Left lobe of liver (tissue), 2 donors: ENCODE measurements around the gene LRFN3. TPM values are rescaled to one million over a fixed set of nuclear protein-coding genes. Genes with fewer than 3 reads are reported as not detected.
A peak's percentile ranks its signal among the peaks of the same experiment; 100 is the strongest.
"Not testable (repeated sequence)": the region's sequence is repeated elsewhere in the genome, so short reads cannot be mapped to it uniquely, and the experiment has no call there.

Experiments
- ATAC-seq: fragments of 200-7000 bp; cut with Tn5 transposase; one replicate; pipeline ENCODE4 v1.9.1; 2020; ENCODE audit warnings: mild to moderate bottlenecking, moderate library complexity
- DNase-seq: peaks from one replicate; pipeline ENCODE4 v3.0.0-alpha.2; 2020; ENCODE audit warnings: low spot score
- total RNA-seq: library from RNA; stranded (reverse); gene quantifications from one replicate; pipeline ENCODE4 v1.2.1, GENCODE V29; 2021
- donor health status: DM: no; HTN: no; CAD: no; lungs with moderate emphysema.
- donor health status: DM: no; HTN: yes; CAD: no.

The LRFN3 gene
- 8.4 TPM for total RNA-seq

DNA sequence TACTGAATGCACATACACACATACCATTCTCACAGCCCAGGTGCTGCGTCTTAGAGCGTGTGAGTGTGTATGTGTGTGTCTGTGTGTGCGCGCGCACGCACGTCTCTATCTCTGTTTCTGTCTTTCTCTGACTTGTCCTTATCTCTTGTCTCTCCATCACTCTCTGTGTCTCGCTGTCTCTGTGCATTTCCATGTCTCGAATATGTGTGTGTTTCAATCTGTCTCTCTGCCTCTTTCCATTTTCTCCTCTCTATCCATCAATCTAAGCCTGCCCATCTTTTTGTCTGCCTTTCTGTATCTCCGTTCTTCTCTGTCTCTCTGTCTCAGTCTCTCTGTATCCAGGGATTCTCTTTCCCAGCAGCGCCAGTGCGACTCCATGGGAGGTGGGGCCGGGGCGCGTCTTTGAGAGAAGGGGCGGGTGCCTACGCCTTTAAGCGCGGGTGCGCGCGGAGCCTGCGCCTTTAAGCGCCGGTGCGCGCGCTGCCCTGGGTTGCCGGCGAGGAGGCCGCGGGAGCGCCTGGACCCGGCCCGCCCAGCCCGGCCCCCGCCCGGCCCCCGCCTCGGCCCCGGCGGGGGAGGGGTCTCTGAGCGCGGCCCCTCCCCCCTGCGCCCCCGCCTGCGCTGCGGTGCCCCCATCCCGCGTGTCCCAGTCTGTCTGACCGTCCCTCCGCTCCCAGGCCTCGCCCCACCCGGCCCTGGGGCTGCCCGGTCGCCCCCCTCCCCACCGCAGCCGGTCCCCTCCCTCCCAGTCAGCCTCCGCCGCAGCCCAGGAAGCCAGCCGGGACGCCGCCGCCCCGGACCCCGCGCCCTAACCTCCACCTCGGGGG, at the start of gene LRFN3:
LRFN3 (plus strand) TSS at position 464 of the 827 bp plus-strand sequence. CDS start 3,052 bp downstream, outside the sequence.
- peak; percentile 64 for ATAC-seq
- DNase-seq = peak; percentile 75

GRCh38 chr19:35887197-35887596, 49.0 kb upstream of the LRFN3 start:
- ATAC-seq = no peak

DNA sequence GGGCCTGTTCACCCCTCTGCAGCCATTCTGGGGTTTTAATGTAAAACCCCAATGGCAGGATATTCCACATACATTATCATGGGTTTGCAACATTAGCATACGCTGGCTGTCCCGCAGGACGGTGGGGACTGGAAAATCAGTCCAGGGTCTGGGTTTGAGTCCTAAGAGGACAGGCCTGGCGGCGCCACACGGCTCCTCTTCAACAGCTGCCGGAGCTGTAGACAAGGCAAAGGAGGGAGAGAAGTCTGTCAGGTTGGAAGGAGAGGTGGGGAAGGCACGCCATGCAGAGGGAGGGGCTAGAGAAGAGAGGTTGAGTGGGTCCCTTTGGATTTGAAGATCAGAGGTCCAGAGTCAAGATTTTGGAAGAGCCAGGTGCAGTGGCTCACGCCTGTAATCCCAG, 47.8 kb upstream of the LRFN3 start:
- ATAC-seq (no peak), DNase-seq (no peak)

More at GRCh38 chr19:35887197-35887596, 49.0 kb upstream of the LRFN3 start:
- DNase-seq = no peak

- no peak for ATAC-seq
- DNase-seq = no peak
Measured at GRCh38 chr19:35889370-35890112, 46.6 kb upstream of the LRFN3 start.

DNA sequence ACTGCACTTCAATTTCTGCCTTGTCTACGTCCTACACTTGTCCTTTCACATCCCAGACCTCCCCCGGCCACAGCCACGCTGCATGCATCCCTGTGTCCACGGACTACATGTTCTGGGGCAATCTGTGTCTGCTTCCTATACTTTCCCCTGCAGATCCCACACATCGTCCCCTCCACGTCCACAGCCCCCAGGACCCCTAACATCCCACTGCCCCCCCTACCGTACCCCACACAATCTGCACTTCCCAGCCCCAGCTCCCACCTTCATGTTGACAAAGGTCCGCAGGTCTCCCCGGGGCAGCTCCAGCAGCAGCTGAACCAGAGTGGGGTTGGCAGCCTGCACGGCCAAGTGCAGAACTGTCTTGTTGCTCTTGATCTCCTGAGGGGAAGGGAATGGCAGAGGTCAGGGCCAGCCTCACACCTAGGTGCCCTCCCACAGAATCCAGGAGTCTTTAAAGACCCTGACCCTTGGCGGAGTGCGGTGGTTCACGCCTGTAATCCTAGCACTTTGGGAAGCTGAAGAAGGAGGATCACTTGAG, 46.0 kb upstream of the LRFN3 start:
- DNase-seq = no peak
- ATAC-seq = no peak

GRCh38 chr19:35891819-35892218, 44.4 kb upstream of the LRFN3 start:
- not testable (repeated sequence) for ATAC-seq, DNase-seq

GRCh38 chr19:35894342-35894741, 41.8 kb upstream of the LRFN3 start:
- DNase-seq (no peak), ATAC-seq (no peak)

- DNase-seq (no peak), ATAC-seq (no peak)
Measured at GRCh38 chr19:35895911-35896642, 40.1 kb upstream of the LRFN3 start.

DNA sequence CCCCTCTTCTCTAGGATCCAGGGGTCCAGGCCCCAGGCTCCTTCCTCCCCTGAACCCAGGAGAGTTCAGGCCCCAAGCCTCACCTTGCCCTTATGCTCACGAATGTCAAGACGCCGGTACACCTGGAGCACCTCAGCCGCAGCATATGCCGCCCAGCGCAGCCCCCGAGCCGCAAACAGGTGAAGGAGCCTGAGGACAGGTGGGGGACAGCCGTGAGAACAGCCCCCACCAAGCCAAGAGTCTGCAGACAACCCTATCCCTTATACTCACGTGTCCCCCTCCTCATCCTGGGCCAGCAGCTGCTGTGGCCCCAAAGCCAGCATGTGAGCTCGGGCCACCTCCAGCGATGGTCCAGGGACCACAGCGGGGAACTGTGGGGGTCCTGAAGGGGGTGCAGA, 39.5 kb upstream of the LRFN3 start:
- DNase-seq = no peak
- ATAC-seq = no peak

GRCh38 chr19:35897706-35898451, 38.3 kb upstream of the LRFN3 start:
- no peak for ATAC-seq
- no peak for DNase-seq

- no peak for ATAC-seq
- DNase-seq = no peak
Measured at GRCh38 chr19:35898499-35898809, 37.7 kb upstream of the LRFN3 start.

GRCh38 chr19:35899547-35900214, 36.5 kb upstream of the LRFN3 start:
- DNase-seq (peak; percentile 89), ATAC-seq (peak; percentile 90)

GRCh38 chr19:35901055-35901644, 35.0 kb upstream of the LRFN3 start:
- ATAC-seq (no peak), DNase-seq (no peak)

DNA sequence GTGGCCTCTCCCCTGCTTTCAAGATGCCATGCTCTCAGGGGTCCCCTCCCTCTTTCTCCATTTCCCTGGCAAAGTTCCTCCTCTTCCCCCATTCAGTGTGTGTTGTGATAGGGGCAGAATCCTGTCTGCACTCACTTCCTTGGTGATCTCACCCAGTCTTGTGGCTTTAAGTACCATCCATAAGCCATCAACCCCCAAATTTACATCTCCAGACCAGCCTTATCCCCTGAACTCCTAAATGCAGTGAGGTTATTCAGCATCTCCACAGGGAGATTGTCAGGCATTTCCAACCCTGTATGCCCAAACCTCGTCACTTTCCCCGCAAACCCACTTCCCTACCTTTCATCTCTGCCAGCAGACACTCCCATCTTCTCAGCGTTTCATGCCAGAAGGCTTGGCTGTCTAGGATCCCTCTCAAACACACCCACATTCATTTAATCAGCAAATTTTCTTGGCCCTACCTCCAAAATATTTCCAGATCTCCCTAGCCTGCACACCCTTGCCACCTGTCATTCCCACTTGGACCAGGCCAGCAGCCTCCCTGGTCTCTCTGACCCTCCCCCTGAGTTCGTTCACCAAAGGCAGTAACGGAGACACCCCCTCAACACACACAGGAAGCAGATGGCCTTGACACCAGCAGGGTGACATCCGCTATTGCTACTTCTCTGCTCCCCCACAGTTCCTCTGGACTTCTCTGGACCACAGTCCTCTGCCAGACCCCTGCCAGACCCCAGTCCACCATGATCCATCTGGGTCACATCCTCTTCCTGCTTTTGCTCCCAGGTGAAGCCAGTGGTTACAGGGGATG, 34.1 kb upstream of the LRFN3 start, which contains the start of gene HCST:
HCST (plus strand) TSS at position 676 of the 808 bp plus-strand sequence; CDS start at position 741, 65 bp downstream.
- DNase-seq (no peak), ATAC-seq (no peak)

GRCh38 chr19:35902870-35903475, 33.2 kb upstream of the LRFN3 start:
- ATAC-seq (no peak), DNase-seq (no peak)

- DNase-seq (peak; percentile 67), ATAC-seq (peak; percentile 5)
Measured at GRCh38 chr19:35903550-35904179, 32.5 kb upstream of the LRFN3 start.

GRCh38 chr19:35904311-35905068, 31.7 kb upstream of the LRFN3 start:
- ATAC-seq = no peak
- no peak for DNase-seq
